Measurements from ENCODE around the gene LRBA. TPM values are rescaled to one million over a fixed set of nuclear protein-coding genes. Genes with fewer than 3 reads are reported as not detected.

LRBA gene
- total RNA-seq, 1 donor from 2014 or later: 46.2 TPM

GRCh38 chr4:150385606-150386005, 629.5 kb downstream of the LRBA start:
- DNase-seq (no peak), ATAC-seq (no peak)
- Histone ChIP-seq H3K4me3 (no peak overlapping the region), H3K27ac (no peak overlapping the region), H3K4me1 (no peaks in the 10 kb centered on the region), H3K9me3 (no peaks in the 10 kb centered on the region), H3K27me3 (ENCODE audit: low read depth) (no peaks in the 10 kb centered on the region), H3K36me3 (no peaks in the 10 kb centered on the region)
- intact Hi-C loops (cut with DNase I): no loop called here
- TF ChIP-seq CTCF (IDR thresholded peaks at IDR 0.05): no peak

DNA sequence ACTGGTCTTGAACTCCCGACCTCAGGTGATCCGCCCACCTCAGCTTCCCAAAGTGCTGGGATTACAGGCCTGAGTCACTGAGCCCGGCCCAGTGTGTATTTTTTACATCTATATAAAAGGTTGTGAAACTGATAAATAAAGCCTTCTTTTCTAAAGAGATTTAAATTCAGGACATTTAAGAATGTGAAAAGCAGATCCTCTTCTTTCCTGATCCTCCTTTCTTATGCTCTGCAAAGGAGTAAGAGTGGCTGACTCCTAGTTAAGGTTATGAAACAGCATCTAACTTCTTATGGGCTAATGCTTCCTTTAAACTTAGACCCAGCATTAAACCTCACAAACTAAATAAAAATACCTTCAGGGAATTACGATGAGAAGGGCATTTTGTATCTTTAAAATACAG, 630.8 kb downstream of the LRBA start:
- Histone ChIP-seq H3K36me3 (no peaks in the 10 kb centered on the region), H3K4me1 (no peaks in the 10 kb centered on the region), H3K9me3 (no peaks in the 10 kb centered on the region), H3K4me3 (no peak overlapping the region), H3K27ac (no peak overlapping the region), H3K27me3 (ENCODE audit: low read depth) (no peaks in the 10 kb centered on the region)
- intact Hi-C loops (cut with DNase I): no loop called here
- ATAC-seq (no peak), DNase-seq (no peak)
- TF ChIP-seq CTCF (IDR thresholded peaks at IDR 0.05): no peak

- H3K27ac ChIP-seq: no peak overlapping the region
- no peaks in the 10 kb centered on the region for H3K27me3 ChIP-seq (ENCODE audit: low read depth)
- intact Hi-C loops (cut with DNase I): no loop called here
- DNase-seq (no peak), ATAC-seq (no peak)
- no peaks in the 10 kb centered on the region for H3K4me1 ChIP-seq
- H3K36me3 ChIP-seq: no peaks in the 10 kb centered on the region
- TF ChIP-seq CTCF (IDR thresholded peaks at IDR 0.05): no peak
- H3K4me3 ChIP-seq: no peak overlapping the region
- H3K9me3 ChIP-seq: no peaks in the 10 kb centered on the region
These were observed 633.1 kb downstream of the LRBA start for GRCh38 chr4:150382028-150382427.

GRCh38 chr4:150381609-150382008, 633.5 kb downstream of the LRBA start:
- Histone ChIP-seq H3K4me3 (no peak overlapping the region), H3K27me3 (ENCODE audit: low read depth) (no peaks in the 10 kb centered on the region), H3K36me3 (no peaks in the 10 kb centered on the region), H3K27ac (no peak overlapping the region), H3K4me1 (no peaks in the 10 kb centered on the region), H3K9me3 (no peaks in the 10 kb centered on the region)
- DNase-seq (no peak), ATAC-seq (no peak)
- intact Hi-C loops (cut with DNase I): no loop called here
- TF ChIP-seq CTCF (IDR thresholded peaks at IDR 0.05): no peak

DNA sequence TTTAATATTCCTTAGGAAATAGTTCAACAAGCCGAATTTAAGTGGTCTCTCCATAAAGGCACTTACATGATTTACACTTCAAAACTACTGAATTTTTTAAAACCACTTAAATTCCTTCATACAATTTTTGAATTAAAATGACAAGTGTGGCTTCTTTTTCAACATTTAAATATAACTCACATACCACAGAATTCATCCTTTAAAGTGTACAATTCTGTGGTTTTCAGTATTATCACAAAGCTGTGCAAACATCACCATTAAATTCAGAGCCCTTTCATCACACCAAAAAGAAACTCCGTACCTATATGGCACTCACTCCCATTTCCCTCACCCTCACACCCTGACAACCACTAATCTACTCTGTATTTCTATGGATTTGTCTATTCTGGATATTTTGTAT, 634.0 kb downstream of the LRBA start:
- intact Hi-C loops (cut with DNase I): no loop called here
- Histone ChIP-seq H3K9me3 (no peaks in the 10 kb centered on the region), H3K4me3 (no peak overlapping the region), H3K36me3 (no peaks in the 10 kb centered on the region), H3K27ac (no peak overlapping the region), H3K4me1 (no peaks in the 10 kb centered on the region), H3K27me3 (ENCODE audit: low read depth) (no peaks in the 10 kb centered on the region)
- DNase-seq (no peak), ATAC-seq (no peak)
- no peak for TF ChIP-seq CTCF (IDR thresholded peaks at IDR 0.05)

DNA sequence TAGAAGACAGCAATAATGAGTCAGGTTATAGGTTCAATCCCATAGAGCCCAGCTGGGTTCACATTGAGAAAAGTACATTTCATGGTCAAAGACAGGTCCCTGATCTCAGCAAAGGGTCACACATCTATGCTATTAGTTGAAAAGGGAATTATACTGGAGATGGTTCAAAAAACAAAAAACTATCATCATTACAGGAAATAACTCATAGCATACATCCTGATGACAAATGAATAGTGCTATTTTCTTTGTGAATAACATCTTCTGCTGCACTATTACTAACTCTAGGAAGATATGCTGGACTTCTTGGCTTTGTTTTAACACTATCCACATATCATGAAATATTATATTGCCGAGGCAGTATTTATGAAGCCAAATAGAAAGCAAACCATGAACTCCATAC, 635.6 kb downstream of the LRBA start:
- H3K27ac ChIP-seq: no peak overlapping the region
- no peak overlapping the region for H3K4me3 ChIP-seq
- no peaks in the 10 kb centered on the region for H3K36me3 ChIP-seq
- intact Hi-C loops (cut with DNase I): no loop called here
- no peaks in the 10 kb centered on the region for H3K4me1 ChIP-seq
- no peaks in the 10 kb centered on the region for H3K9me3 ChIP-seq
- ATAC-seq (no peak), DNase-seq (no peak)
- no peaks in the 10 kb centered on the region for H3K27me3 ChIP-seq (ENCODE audit: low read depth)
- TF ChIP-seq CTCF (IDR thresholded peaks at IDR 0.05): no peak

Data from lower lobe of right lung (tissue), 2 donors.